IMR-90 (cell line): Measurements from ENCODE around the gene TNFRSF13B. TPM values are rescaled to one million over a fixed set of nuclear protein-coding genes. Genes with fewer than 3 reads are reported as not detected.

Experiments used
- ATAC-seq: fragments of 200-7000 bp; cut with Tn5 transposase; 2 replicates; pipeline ENCODE4 v1.9.1; 2020; ENCODE audit warnings: low read depth, mild to moderate bottlenecking, moderate library complexity
- BruUV-seq: library from RNA; stranded (reverse); fragments of 400-500 nt; replicated peaks from 2 replicates; lab custom pipeline; 2021; lab: Mats Ljungman, UMichigan
- CTCF ChIA-PET: fragments of 300-600 bp; formaldehyde crosslinking; extraction: SDS; loops from one replicate; lab custom pipeline; 2021; ENCODE audit warnings: antibody characterized with exemption; lab: Yijun Ruan, JAX
- POLR2A ChIA-PET: fragments of 300-600 bp; sonication (Branson Sonifier 250); formaldehyde crosslinking; loops from one replicate; lab custom pipeline; 2022; ENCODE audit warnings: antibody characterized with exemption; ENCODE audit not compliant: unreplicated experiment; lab: Charles Lee
- DNase-seq: peaks from one replicate; pipeline ENCODE4 v3.0.0; 2013
- H2AFZ ChIP-seq: replicated peaks from 2 replicates; pipeline ENCODE3; 2013; ENCODE audit warnings: low read length, mild to moderate bottlenecking; ENCODE audit not compliant: poor library complexity
- H2AK5ac ChIP-seq: 2 replicates; pipeline ENCODE4 v1.6.1; 2013; ENCODE audit warnings: low read depth, low read length, inconsistent platforms
- H2AK9ac ChIP-seq: replicated peaks from 2 replicates; pipeline ENCODE3; 2013; ENCODE audit warnings: mild to moderate bottlenecking, low read depth, low read length, moderate library complexity; ENCODE audit not compliant: poor library complexity
- H2BK120ac ChIP-seq: 2 replicates; pipeline ENCODE4 v1.6.1; 2013; ENCODE audit warnings: low read depth, low read length, inconsistent platforms
- H2BK15ac ChIP-seq: 3 replicates; pipeline ENCODE4 v1.6.1; 2013; ENCODE audit warnings: low read depth, low read length, inconsistent platforms
- H2BK20ac ChIP-seq: 2 replicates; pipeline ENCODE4 v1.6.1; 2013; ENCODE audit warnings: low read depth, mild to moderate bottlenecking, inconsistent platforms, low read length, moderate library complexity
- H2BK5ac ChIP-seq: 2 replicates; pipeline ENCODE4 v1.6.1; 2013; ENCODE audit warnings: mild to moderate bottlenecking, low read depth, low read length, inconsistent platforms; ENCODE audit not compliant: poor library complexity, severe bottlenecking
- H3K14ac ChIP-seq: replicated peaks from 2 replicates; pipeline ENCODE4 v1.6.1; 2013; ENCODE audit warnings: low read depth, low read length, inconsistent platforms
- H3K18ac ChIP-seq: 2 replicates; pipeline ENCODE4 v1.6.1; 2013; ENCODE audit warnings: low read depth, low read length, control low read depth
- H3K23ac ChIP-seq: 2 replicates; pipeline ENCODE4 v1.6.1; 2013; ENCODE audit warnings: low read depth, low read length, inconsistent platforms
- H3K27ac ChIP-seq: 2 replicates; pipeline ENCODE4 v1.5.1; 2013; ENCODE audit warnings: mild to moderate bottlenecking, control low read depth, low read length; ENCODE audit not compliant: insufficient read depth
- H3K27me3 ChIP-seq: 2 replicates; pipeline ENCODE4 v1.6.1; 2013; ENCODE audit warnings: low read length; ENCODE audit not compliant: control insufficient read depth, insufficient read depth
- H3K36me3 ChIP-seq: 2 replicates; pipeline ENCODE4 v1.6.1; 2013; ENCODE audit warnings: low read length, mixed read lengths; ENCODE audit not compliant: control insufficient read depth, insufficient read depth
- H3K4ac ChIP-seq: 2 replicates; pipeline ENCODE4 v1.6.1; 2013; ENCODE audit warnings: low read depth, low read length, inconsistent platforms
- H3K4me1 ChIP-seq: 2 replicates; pipeline ENCODE4 v1.6.1; 2013; ENCODE audit warnings: low read length, mixed read lengths; ENCODE audit not compliant: control insufficient read depth, insufficient read depth
- H3K4me2 ChIP-seq: 2 replicates; pipeline ENCODE4 v1.6.1; 2013; ENCODE audit warnings: low read depth, mild to moderate bottlenecking, control low read depth, low read length, moderate library complexity
- H3K4me3 ChIP-seq: 2 replicates; pipeline ENCODE4 v1.5.1; 2013; ENCODE audit warnings: low read depth, mild to moderate bottlenecking, control low read depth, low read length, moderate library complexity; ENCODE audit not compliant: insufficient read depth
- H3K56ac ChIP-seq: 2 replicates; pipeline ENCODE4 v1.6.1; 2013; ENCODE audit warnings: low read length, inconsistent platforms; ENCODE audit not compliant: insufficient read depth; ENCODE audit errors: extremely low read depth
- H3K79me1 ChIP-seq, 2 experiments: 2 replicates each; pipeline ENCODE4 v1.6.1; 2013; ENCODE audit warnings: low read length in 2 of 2, inconsistent platforms in 1 of 2, low read depth in 1 of 2
- H3K9ac ChIP-seq: 2 replicates; pipeline ENCODE4 v1.6.1; 2013; ENCODE audit warnings: low read depth, low read length, control low read depth
- H3K9me1 ChIP-seq: 2 replicates; pipeline ENCODE4 v1.6.1; 2013; ENCODE audit warnings: low read length, inconsistent platforms; ENCODE audit not compliant: insufficient read depth
- H3K9me3 ChIP-seq: 2 replicates; pipeline ENCODE4 v1.6.1; 2013; ENCODE audit warnings: low read length; ENCODE audit not compliant: control insufficient read depth, insufficient read depth
- H4K20me1 ChIP-seq: 2 replicates; pipeline ENCODE4 v1.6.1; 2013; ENCODE audit warnings: low read length, inconsistent platforms; ENCODE audit not compliant: insufficient read depth
- H4K5ac ChIP-seq: 2 replicates; pipeline ENCODE4 v1.6.1; 2013; ENCODE audit warnings: mild to moderate bottlenecking, low read depth, low read length, control low read depth
- H4K8ac ChIP-seq, 2 experiments: 2 replicates each; pipeline ENCODE4 v1.6.1; 2013; ENCODE audit warnings: low read depth in 2 of 2, low read length in 2 of 2, control low read depth in 1 of 2, inconsistent platforms in 1 of 2
- H4K91ac ChIP-seq: 2 replicates; pipeline ENCODE4 v1.6.1; 2013; ENCODE audit warnings: low read depth, low read length, inconsistent platforms; ENCODE audit not compliant: insufficient read depth
- BHLHE40 ChIP-seq: fragments of 150-350 bp; IDR thresholded peaks from 2 replicates; pipeline ENCODE4 v1.6.1; 2016; ENCODE audit warnings: mild to moderate bottlenecking, low read depth, low read length
- CEBPB ChIP-seq: IDR thresholded peaks from 2 replicates; pipeline ENCODE4 v1.6.1; 2012; ENCODE audit warnings: low read depth, low read length, improper control_type of control experiment
- CHD1 ChIP-seq: IDR thresholded peaks from 2 replicates; pipeline ENCODE4 v1.6.1; 2012; ENCODE audit warnings: low read depth, low read length, improper control_type of control experiment
- FOS ChIP-seq: fragments of 150-350 bp; IDR thresholded peaks from 2 replicates; pipeline ENCODE4 v1.6.1; 2016; ENCODE audit warnings: low read depth, low read length
- MAFK ChIP-seq: IDR thresholded peaks from 2 replicates; pipeline ENCODE4 v1.6.1; 2012; ENCODE audit warnings: low read depth, low read length, improper control_type of control experiment
- MXI1 ChIP-seq: IDR thresholded peaks from 2 replicates; pipeline ENCODE4 v1.6.1; 2012; ENCODE audit warnings: low read depth, mild to moderate bottlenecking, low read length, moderate library complexity, borderline replicate concordance
- NFE2L2 ChIP-seq: fragments of 150-350 bp; IDR thresholded peaks from 2 replicates; pipeline ENCODE4 v1.6.1; 2016; ENCODE audit warnings: low read depth, mild to moderate bottlenecking, low read length
- POLR2A ChIP-seq: IDR thresholded peaks from 2 replicates; pipeline ENCODE4 v1.6.1; 2012; ENCODE audit warnings: mild to moderate bottlenecking, low read depth, low read length
- RAD21 ChIP-seq: IDR thresholded peaks from 2 replicates; pipeline ENCODE4 v1.6.1; 2012; ENCODE audit warnings: low read length, improper control_type of control experiment
- RCOR1 ChIP-seq: IDR thresholded peaks from 2 replicates; pipeline ENCODE4 v1.6.1; 2012; ENCODE audit warnings: mild to moderate bottlenecking, low read length, improper control_type of control experiment; ENCODE audit not compliant: insufficient replicate concordance
- RFX5 ChIP-seq: IDR thresholded peaks from 2 replicates; pipeline ENCODE4 v1.8.0; 2012; ENCODE audit warnings: low read depth, mild to moderate bottlenecking, low read length, moderate library complexity
- SMC3 ChIP-seq: fragments of 150-350 bp; IDR thresholded peaks from 2 replicates; pipeline ENCODE4 v1.6.1; 2016; ENCODE audit warnings: low read depth, mild to moderate bottlenecking, antibody characterized with exemption, low read length, moderate library complexity
- WGBS, 2 experiments: methylation state at CpG; one replicate each; pipeline versions ENCODE4 v1.1.5 to v1.1.7; 2013; ENCODE audit warnings: missing lambda C conversion rate in 2 of 2; ENCODE audit not compliant: insufficient read length in 1 of 2; ENCODE audit errors: extremely low coverage in 2 of 2; 5-methylcytosine and 5-hydroxymethylcytosine counted together
- dilution Hi-C: fragments of 300-500 bp; cut with HindIII; formaldehyde crosslinking; loops from one replicate; pipeline ENCODE4 v1.14.3; 2018; ENCODE audit warnings: low sequenced_read_pairs; ENCODE audit not compliant: unreplicated experiment
- in situ Hi-C: fragments of 300-500 bp; cut with MboI; formaldehyde crosslinking; loops from 3 replicates; pipeline ENCODE4 v1.14.3; 2019; ENCODE audit warnings: low sequenced_read_pairs, inconsistent platforms, mixed read lengths
- intact Hi-C: fragments of 100-400 bp; cut with micrococcal nuclease; formaldehyde crosslinking; loops from 2 replicates; pipeline ENCODE4 v1.10.0; 2022
- polyA plus RNA-seq, 3 experiments: library from polyadenylated mRNA; depleted of rRNA; stranded (reverse); fragments of >200 nt; gene quantifications; 2 replicates each; pipeline ENCODE4 v1.2.3, GENCODE V29; 2012; ENCODE audit warnings: low replicate concordance in 1 of 3
- total RNA-seq: library from RNA; depleted of rRNA; stranded (reverse); fragments of >200 nt; gene quantifications from 2 replicates; pipeline ENCODE4 v1.2.3, GENCODE V29; 2012
- TF ChIP-seq, protein P1 (sequence below): fragments of 150-350 bp; IDR thresholded peaks from 2 replicates; pipeline ENCODE4 v1.6.1; 2016; ENCODE audit warnings: low read depth, mild to moderate bottlenecking, low read length, moderate library complexity, borderline replicate concordance
- TF ChIP-seq, protein P2 (sequence below): conservative IDR thresholded peaks from 2 replicates; pipeline ENCODE4 v1.5.1; 2012; ENCODE audit warnings: mild to moderate bottlenecking, low read depth, low read length, improper control_type of control experiment

The TNFRSF13B gene
- total and polyA plus RNA-seq, 2 of the 4 experiments (the other 2 are of a cell fraction): not detected

DNA sequence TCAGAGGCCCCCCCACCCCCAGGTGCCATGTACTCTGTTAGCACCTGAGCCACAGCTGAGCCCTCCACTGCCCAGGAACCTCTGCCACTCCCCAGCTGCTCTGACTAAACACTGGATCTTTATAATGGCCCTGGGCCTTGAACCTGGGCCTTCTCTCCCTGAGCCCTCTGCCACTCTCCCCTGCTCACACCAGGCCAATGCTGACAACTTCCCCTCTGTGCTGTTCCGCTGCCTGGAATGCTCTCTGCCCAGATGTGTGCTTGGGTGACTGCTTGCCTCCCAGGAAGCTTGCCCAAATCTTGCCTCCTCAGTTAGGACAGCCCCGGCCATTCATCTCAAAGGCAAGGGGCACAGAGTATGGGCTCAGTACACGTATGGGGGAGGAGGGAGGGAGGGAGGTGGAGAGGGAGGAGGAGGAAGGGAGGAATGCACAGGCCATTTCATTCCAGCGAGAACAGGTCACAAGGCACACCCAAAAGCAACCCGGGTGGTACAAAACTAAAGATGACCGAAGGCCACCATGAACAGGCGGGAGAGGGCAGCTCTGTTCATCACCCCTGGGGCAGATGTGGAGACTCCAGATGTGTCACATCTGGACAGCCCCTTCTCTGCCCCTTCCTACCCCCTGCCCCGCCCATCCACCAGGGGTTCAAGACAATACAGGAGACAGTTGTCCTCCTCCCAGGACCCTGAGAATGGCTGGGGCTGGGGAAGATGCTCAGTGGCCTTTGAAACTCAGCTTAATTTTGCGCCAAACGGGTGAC, 15.3 kb upstream of the TNFRSF13B start:
- Histone ChIP-seq H3K4me2 (no peak overlapping the region), H3K14ac (no peak overlapping the region), H3K23ac (no peak overlapping the region), H3K4ac (no peak overlapping the region; the same call in 1 of the 2 replicates), H3K9ac (no peak overlapping the region), H2AFZ (peak overlapping the region; percentile 48), H3K27ac (no peak overlapping the region), H3K27me3 (0 out of 2 replicates have a peak, but pooled peaks cover 2% of the 10 kb centered on the region), H3K36me3 (no peaks in the 10 kb centered on the region), H2BK5ac (no peak overlapping the region), H3K79me1 (no peaks in the 10 kb centered on the region), H4K8ac (no peak overlapping the region; a peak in 1 of 4 replicates), H3K4me1 (peaks cover 10% of the 10 kb centered on the region), H3K18ac (no peak overlapping the region), H4K20me1 (peaks cover 3% of the 10 kb centered on the region; the same call in 1 of the 2 replicates), H2AK9ac (no peak overlapping the region), H2BK120ac (no peak overlapping the region), H3K9me3 (no peaks in the 10 kb centered on the region), H3K4me3 (no peak overlapping the region), H3K9me1 (peaks cover 19% of the 10 kb centered on the region), H3K56ac (no peak overlapping the region), H4K5ac (no peak overlapping the region), H4K91ac (no peak overlapping the region; the same call in 1 of the 2 replicates), H2AK5ac (0 out of 2 replicates have a peak overlapping the region, but pooled peaks have one; percentile 47), H2BK15ac (no peak overlapping the region), H2BK20ac (peak overlapping the region; percentile 20; the same call in 1 of the 2 replicates)
- ATAC-seq (no peak), DNase-seq (no peak)
- 73% methylated on average over 5 of the region's 10 CpGs; no CpG with 5 or more reads in 1 of the 2 experiments for WGBS, 2 experiments
- dilution Hi-C loops: no loop called here
- intact Hi-C loops: loop anchor here (10.0 kb wide), 1 partner anchor 402 kb away; no protein-coding TSS in a partner anchor
- in situ Hi-C loops: no loop called here
- ChIA-PET POLR2A (no interaction called here), CTCF (interaction anchor here (0.6 kb wide), 1 partner anchor 73 kb away, joined by 5 read pairs; no protein-coding TSS in a partner anchor)
- no TSS peak for BruUV-seq
- TF ChIP-seq, protein P1, sequence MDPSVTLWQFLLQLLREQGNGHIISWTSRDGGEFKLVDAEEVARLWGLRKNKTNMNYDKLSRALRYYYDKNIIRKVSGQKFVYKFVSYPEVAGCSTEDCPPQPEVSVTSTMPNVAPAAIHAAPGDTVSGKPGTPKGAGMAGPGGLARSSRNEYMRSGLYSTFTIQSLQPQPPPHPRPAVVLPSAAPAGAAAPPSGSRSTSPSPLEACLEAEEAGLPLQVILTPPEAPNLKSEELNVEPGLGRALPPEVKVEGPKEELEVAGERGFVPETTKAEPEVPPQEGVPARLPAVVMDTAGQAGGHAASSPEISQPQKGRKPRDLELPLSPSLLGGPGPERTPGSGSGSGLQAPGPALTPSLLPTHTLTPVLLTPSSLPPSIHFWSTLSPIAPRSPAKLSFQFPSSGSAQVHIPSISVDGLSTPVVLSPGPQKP: no peak
- TF ChIP-seq, protein P2, sequence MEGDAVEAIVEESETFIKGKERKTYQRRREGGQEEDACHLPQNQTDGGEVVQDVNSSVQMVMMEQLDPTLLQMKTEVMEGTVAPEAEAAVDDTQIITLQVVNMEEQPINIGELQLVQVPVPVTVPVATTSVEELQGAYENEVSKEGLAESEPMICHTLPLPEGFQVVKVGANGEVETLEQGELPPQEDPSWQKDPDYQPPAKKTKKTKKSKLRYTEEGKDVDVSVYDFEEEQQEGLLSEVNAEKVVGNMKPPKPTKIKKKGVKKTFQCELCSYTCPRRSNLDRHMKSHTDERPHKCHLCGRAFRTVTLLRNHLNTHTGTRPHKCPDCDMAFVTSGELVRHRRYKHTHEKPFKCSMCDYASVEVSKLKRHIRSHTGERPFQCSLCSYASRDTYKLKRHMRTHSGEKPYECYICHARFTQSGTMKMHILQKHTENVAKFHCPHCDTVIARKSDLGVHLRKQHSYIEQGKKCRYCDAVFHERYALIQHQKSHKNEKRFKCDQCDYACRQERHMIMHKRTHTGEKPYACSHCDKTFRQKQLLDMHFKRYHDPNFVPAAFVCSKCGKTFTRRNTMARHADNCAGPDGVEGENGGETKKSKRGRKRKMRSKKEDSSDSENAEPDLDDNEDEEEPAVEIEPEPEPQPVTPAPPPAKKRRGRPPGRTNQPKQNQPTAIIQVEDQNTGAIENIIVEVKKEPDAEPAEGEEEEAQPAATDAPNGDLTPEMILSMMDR: no peak
- TF ChIP-seq NFE2L2 (no peak), RCOR1 (no peak), MAFK (no peak), POLR2A (no peak), FOS (no peak), CHD1 (no peak), BHLHE40 (no peak), RFX5 (no peak), RAD21 (no peak), MXI1 (no peak), CEBPB (no peak), SMC3 (no peak)
